Measurements from ENCODE around the gene HPCA.

DNA sequence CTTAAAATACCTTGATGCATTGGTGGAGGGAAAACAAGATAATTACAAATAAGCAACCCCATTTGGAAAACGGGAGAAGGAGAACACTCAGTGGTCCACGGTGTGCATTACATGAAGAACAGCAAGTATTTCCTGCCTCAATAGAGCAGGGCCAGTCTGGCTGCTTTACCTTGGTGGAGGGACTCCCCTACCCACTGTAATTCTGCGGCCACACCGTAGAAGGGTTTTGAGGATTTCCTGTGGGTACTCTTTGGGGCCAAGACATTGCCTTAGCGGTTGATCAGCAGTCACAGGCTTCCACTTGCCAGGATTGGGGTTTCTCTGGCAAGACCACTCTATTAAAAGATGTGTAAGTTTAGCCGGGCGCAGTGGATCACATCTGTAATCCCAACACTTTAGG is 31.2 kb downstream of the HPCA start:
- TF ChIP-seq POLR2A (IDR thresholded peaks at IDR 0.05), result no peak
- TF ChIP-seq, protein P1, sequence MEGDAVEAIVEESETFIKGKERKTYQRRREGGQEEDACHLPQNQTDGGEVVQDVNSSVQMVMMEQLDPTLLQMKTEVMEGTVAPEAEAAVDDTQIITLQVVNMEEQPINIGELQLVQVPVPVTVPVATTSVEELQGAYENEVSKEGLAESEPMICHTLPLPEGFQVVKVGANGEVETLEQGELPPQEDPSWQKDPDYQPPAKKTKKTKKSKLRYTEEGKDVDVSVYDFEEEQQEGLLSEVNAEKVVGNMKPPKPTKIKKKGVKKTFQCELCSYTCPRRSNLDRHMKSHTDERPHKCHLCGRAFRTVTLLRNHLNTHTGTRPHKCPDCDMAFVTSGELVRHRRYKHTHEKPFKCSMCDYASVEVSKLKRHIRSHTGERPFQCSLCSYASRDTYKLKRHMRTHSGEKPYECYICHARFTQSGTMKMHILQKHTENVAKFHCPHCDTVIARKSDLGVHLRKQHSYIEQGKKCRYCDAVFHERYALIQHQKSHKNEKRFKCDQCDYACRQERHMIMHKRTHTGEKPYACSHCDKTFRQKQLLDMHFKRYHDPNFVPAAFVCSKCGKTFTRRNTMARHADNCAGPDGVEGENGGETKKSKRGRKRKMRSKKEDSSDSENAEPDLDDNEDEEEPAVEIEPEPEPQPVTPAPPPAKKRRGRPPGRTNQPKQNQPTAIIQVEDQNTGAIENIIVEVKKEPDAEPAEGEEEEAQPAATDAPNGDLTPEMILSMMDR (IDR thresholded peaks at IDR 0.05), result no peak

Measured in heart left ventricle (tissue), 13 donors.